Mucosa of descending colon (tissue), 3 donors: ENCODE results near the gene PLA2G6. TPM values are rescaled to one million over a fixed set of nuclear protein-coding genes. Genes with fewer than 3 reads are reported as not detected.
"Not testable (repeated sequence)": the region's sequence is repeated elsewhere in the genome, so short reads cannot be mapped to it uniquely, and the experiment has no call there.

Experiments used
- ATAC-seq: fragments of 200-7000 bp; cut with Tn5 transposase; one replicate; pipeline ENCODE4 v1.9.1; 2020; ENCODE audit warnings: mild to moderate bottlenecking, moderate library complexity
- DNase-seq, 3 donors: peaks; one replicate each; pipeline ENCODE4 v3.0.0-alpha.2; 2020
- H3K36me3 ChIP-seq: fragments of 200-600 bp; one replicate; pipeline ENCODE4 v1.8.0; 2021; ENCODE audit warnings: low read depth, mild to moderate bottlenecking
- H3K4me1 ChIP-seq: fragments of 200-600 bp; one replicate; pipeline ENCODE4 v1.8.0; 2021; ENCODE audit warnings: low read depth, mild to moderate bottlenecking
- H3K4me3 ChIP-seq: fragments of 200-600 bp; one replicate; pipeline ENCODE4 v1.8.0; 2021; ENCODE audit warnings: mild to moderate bottlenecking
- H3K9me3 ChIP-seq: fragments of 200-600 bp; one replicate; pipeline ENCODE4 v1.8.0; 2021; ENCODE audit warnings: mild to moderate bottlenecking
- intact Hi-C, 2 donors: fragments of 100-400 bp; cut with DNase I in 1 of 2; cut with micrococcal nuclease in 1 of 2; formaldehyde crosslinking; loops; one replicate each; pipeline versions ENCODE4 v1.11.0 to v1.11.1; 2022; cut with DNase I, micrococcal nuclease
- total RNA-seq, 3 donors: library from RNA; stranded (reverse); fragmentation: NEBNext Ultra II Directional in 2 of 3; extraction: Animal tissue kit (Norgen Biotek cat#: 25700) in 2 of 3; gene quantifications; one replicate each; pipeline versions ENCODE4 v1.2.1 to v1.2.4, GENCODE V29; 2021 to 2023
- TF ChIP-seq, protein P1 (sequence below): fragments of 200-600 bp; IDR thresholded peaks from one replicate; pipeline ENCODE4 v1.8.0; 2022; ENCODE audit warnings: antibody characterized with exemption, mild to moderate bottlenecking
- donor health status: DM: no; HTN: no; CAD: no; lungs with moderate emphysema.
- donor health status: DM: no; HTN: no; CAD: no.
- donor health status: DM: no; HTN: yes; CAD: no.

PLA2G6 gene
- total RNA-seq, 3 donors from 2014 or later: 28.5 to 38.7 (median 35.9) TPM

DNA sequence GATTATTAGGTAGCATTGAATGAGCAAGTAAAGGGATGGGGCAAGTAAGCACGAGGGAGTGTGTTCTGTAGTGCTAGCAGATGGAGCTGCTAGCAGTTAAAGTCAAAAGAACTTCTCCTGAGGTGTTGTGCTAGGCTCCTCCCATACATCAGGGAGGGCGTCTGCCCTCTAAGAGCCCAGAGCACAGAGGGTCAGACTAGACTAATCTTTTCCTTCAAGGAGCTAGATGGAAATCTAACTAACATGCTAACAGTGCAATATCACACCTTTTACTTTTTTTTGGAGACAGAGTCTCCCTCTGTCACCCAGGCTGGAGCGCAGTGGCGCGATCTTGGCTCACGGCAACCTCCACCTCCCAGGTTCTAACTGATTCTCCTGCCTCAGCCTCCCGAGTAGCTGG, 3.2 kb upstream of the PLA2G6 start:
- H3K36me3 ChIP-seq: no peaks in the 10 kb centered on the region
- peaks cover 12% of the 10 kb centered on the region for H3K4me1 ChIP-seq
- no peak overlapping the region for H3K4me3 ChIP-seq
- intact Hi-C loops: no loop called here
- ATAC-seq: no peak
- DNase-seq: no peak
- TF ChIP-seq, protein P1, sequence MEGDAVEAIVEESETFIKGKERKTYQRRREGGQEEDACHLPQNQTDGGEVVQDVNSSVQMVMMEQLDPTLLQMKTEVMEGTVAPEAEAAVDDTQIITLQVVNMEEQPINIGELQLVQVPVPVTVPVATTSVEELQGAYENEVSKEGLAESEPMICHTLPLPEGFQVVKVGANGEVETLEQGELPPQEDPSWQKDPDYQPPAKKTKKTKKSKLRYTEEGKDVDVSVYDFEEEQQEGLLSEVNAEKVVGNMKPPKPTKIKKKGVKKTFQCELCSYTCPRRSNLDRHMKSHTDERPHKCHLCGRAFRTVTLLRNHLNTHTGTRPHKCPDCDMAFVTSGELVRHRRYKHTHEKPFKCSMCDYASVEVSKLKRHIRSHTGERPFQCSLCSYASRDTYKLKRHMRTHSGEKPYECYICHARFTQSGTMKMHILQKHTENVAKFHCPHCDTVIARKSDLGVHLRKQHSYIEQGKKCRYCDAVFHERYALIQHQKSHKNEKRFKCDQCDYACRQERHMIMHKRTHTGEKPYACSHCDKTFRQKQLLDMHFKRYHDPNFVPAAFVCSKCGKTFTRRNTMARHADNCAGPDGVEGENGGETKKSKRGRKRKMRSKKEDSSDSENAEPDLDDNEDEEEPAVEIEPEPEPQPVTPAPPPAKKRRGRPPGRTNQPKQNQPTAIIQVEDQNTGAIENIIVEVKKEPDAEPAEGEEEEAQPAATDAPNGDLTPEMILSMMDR: no peak
- H3K9me3 ChIP-seq: no peaks in the 10 kb centered on the region

DNA sequence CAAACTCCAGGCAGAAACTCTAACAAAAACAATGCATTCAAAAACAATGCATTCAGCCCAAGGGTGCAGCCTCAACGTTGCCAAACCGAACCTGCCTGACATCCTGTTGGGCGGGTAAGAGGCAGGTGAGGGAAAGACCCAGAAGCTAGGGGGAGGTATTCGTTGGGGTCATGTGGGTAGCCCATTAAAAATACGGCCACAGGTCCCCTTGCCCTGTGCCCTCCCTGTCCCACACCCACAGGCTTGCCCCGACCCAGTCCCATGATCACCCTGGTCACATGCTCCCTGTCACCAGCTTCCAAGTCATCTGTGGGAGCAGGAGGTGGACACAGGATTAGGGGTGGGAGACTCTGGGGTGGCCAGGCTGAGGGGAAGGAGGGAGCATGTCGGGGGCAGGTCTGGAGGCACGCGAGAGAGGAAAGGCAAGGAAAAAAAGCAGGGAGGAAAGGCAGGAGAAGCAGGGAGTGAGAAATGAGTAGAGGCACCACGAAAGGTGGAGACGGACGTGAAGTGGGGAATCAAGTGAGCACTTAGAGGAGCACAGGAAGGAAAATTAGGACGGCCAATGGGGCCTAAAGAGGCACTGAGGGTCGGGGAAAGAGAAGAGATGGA, 683 bp downstream of the PLA2G6 start:
- Histone ChIP-seq H3K9me3 (no peaks in the 10 kb centered on the region), H3K36me3 (no peaks in the 10 kb centered on the region), H3K4me1 (peaks cover 29% of the 10 kb centered on the region), H3K4me3 (peak overlapping the region; percentile 30)
- ATAC-seq (peak; percentile 26), DNase-seq (peak; percentile 69 to 80 (median 73))
- intact Hi-C loops: no loop called here
- TF ChIP-seq, protein P1: no peak

DNA sequence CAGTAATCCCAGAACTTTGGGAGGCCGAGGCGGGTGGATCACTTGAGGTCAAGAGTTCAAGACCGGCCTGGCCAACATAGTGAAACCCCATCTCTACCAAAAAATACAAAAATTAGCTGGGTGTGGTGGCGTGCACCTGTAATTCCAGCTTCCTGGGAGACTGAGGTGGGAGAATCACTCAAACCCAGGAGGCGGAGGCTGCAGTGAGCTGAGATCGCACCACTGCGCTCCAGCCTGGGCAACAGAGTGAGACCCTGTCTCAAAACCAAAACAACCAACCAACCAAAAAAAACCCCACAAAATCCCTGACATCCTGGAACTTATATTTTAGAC, 3.1 kb downstream of the PLA2G6 start:
- ATAC-seq, H3K4me3 ChIP-seq, DNase-seq, H3K36me3 ChIP-seq, intact Hi-C loops, H3K9me3 ChIP-seq: not testable (repeated sequence)
- peaks cover 29% of the 10 kb centered on the region for H3K4me1 ChIP-seq

DNA sequence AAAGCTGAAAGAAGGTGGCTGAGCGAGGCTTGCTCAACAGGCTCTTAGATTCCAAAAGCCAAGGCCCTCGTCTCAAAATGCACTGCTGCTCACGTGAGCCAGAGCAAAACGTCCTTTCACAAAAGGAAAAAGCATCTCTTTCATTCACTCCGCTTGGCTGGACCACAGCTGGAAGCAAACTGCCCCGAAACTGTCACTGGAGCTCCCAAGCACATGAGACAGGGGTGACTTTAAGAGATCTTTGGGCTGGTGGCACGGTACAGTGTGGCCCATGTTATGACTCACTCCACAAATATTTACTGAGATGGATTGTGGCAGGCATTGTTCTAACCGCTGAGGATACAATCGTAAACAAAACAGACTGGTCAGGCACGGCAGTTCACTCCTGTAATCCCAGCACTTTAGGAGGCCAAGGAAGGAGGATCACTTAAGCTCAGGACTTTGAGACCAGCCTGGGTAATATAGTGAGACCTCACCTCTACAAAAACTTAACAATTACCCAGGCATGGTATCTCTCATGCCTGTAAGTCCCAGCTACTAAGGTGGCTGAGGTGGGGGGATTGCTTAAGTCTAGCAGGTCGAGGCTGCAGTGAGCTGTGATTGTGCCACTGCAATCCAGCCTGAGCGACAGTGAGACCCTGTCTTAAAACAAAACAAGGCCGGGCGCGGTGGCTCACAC, 3.6 kb downstream of the PLA2G6 start:
- Histone ChIP-seq H3K9me3 (no peaks in the 10 kb centered on the region), H3K4me3 (no peak overlapping the region), H3K36me3 (no peaks in the 10 kb centered on the region), H3K4me1 (peaks cover 32% of the 10 kb centered on the region)
- TF ChIP-seq, protein P1: no peak
- peak in 2 of 3 donors; percentile 50 to 64 for DNase-seq
- intact Hi-C loops: no loop called here
- peak; percentile 51 for ATAC-seq

DNA sequence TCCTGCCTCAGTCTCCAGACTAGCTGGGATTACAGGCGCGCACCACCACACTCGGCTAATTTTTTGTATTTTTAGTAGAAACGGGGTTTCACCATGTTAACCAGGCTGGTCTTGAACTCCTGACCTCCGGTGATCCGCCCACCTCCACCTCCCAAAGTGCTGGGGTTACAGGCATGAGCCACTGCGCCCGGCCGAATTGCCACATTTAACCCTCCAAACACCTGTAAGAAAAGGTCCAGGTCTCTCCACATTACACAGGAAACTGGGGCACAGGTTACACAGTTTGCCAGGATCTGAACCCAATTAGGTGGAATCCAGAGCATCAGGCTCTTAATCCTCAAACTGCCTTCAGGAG, 4.1 kb downstream of the PLA2G6 start:
- H3K4me3 ChIP-seq, ATAC-seq, H3K36me3 ChIP-seq, intact Hi-C loops, H3K9me3 ChIP-seq: not testable (repeated sequence)
- DNase-seq: peak in 1 of 3 donors; percentile 39
- H3K4me1 ChIP-seq: peaks cover 38% of the 10 kb centered on the region

DNA sequence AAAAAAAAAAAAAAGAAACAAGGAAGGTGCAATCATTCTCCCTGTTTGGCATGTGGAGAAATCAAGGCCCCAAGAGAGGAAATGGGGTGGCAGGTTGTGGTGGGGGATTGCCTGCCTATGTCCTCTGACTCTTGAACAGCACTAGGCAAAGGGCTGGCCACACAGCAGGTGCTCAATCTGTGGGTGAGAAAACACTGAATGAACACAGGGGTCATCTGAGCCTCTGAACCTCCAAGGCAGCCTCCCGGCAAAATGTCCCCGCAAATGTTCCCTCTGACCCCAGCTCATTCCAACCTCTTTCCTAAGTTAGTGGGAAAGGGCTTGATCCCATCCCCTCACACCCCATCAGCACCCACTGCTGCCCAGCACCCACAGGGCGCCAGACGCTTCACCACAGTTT, 4.6 kb downstream of the PLA2G6 start:
- ATAC-seq (no peak), DNase-seq (peak in 2 of 3 donors; percentile 16 to 28)
- TF ChIP-seq, protein P1: no peak
- H3K4me1 ChIP-seq: peaks cover 40% of the 10 kb centered on the region
- H3K4me3 ChIP-seq: no peak overlapping the region
- intact Hi-C loops: no loop called here
- no peaks in the 10 kb centered on the region for H3K36me3 ChIP-seq
- no peaks in the 10 kb centered on the region for H3K9me3 ChIP-seq
